ENCODE data around the gene CDC42SE2.
A peak's percentile ranks its signal among the peaks of the same experiment; 100 is the strongest.
"Not testable (repeated sequence)": the region's sequence is repeated elsewhere in the genome, so short reads cannot be mapped to it uniquely, and the experiment has no call there.

The CDC42SE2 gene

DNA sequence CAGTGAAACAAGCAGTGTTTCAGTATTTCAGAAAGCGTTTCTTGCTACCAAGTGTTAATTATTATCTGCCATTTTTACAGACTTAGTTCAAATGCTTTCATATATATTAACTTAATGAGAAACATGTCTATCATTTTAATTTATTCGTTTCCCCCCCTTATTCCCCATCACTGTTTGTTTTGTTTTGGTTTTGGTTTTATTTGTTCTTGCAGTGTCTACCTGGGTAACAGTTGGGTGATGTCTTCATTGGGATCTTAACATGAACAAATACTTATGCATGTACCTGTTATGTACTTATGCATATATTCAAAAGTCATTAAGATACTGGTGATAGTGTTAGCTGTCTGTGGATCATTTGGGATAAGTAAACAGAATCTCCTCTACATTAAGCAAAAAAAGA lies 108.0 kb downstream of the CDC42SE2 start:
- no peak for DNase-seq

DNA sequence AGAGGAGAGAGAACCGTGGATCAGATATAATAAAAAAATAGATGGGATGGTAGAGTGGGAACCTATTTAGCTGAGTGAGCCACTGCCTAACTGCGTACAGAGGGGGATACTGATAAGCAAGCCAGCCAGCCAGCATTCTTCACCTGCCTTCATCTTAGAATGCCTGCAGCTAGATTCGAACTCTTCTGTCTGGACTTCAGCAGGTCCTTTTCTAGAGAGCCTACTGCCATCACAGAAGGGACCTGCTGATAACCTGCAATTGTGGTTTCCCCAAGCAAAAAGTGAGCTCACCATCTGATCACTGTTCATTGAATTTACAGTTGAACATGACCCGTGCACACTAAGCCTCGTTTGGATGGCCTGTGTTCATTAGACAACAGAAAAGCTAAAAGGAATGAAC lies 109.4 kb downstream of the CDC42SE2 start:
- peak; percentile 70 for DNase-seq

DNA sequence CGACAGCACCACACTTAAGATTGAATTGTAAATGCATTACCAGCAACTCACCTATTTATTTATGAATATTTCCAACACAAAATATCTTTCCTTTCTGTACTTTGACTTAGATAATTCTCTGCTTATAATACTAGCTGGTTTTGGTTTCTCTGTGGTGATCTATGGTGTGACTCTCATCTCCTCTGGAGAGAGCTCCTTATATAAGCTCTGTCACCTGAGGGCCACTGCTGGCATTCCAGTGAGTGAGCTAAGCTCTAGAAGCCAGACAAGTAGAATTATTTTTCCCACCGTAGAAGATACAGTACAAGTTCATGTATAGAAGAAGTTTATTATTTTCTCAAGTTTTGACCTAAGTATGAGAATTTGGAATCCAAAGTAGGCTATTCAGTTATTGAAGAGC lies 111.5 kb downstream of the CDC42SE2 start:
- no peak for DNase-seq

DNA sequence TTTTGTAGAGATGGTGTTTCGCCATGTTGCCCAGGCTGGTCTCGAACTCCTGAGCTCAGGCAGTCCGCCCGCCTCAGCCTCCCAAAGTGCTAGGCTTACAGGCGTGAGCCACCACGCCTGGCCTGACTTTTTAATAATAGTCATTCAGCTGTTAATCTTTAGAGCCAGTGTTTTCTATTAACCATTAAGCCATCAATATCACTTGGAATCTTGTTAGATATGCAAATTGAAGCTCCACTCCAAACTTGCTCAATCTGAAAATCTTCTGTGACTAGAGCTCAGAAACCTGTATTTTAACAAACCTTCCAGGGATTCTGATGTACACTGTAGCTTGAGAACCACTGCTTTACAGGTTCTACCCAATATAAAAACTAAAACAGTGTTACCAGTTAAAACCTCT lies 113.5 kb downstream of the CDC42SE2 start:
- no peak for DNase-seq

DNA sequence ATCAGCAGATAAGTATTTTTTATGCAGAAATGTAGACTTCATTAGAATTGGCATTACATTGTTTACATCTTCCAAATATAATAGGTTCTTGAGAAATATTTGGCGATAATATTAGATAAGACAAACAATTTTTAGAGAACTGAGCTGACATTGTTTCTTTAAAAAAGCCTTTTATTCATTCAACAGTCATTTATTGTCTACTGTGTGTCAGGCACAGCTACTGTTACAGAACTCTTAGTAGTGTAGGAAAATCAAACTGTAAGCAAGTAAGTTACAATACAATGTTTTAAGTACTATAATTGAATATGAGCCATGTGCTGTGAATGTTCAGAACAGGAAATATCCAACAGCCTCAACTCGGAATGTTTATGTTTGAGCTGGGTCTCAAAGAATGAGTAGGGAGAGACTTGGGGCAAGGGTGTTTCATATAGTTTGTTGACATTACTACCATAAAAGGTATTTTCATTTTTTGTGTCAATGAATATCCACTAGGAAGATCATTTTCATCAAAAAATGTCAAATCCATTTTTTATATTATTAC lies 114.0 kb downstream of the CDC42SE2 start:
- no peak for DNase-seq

DNA sequence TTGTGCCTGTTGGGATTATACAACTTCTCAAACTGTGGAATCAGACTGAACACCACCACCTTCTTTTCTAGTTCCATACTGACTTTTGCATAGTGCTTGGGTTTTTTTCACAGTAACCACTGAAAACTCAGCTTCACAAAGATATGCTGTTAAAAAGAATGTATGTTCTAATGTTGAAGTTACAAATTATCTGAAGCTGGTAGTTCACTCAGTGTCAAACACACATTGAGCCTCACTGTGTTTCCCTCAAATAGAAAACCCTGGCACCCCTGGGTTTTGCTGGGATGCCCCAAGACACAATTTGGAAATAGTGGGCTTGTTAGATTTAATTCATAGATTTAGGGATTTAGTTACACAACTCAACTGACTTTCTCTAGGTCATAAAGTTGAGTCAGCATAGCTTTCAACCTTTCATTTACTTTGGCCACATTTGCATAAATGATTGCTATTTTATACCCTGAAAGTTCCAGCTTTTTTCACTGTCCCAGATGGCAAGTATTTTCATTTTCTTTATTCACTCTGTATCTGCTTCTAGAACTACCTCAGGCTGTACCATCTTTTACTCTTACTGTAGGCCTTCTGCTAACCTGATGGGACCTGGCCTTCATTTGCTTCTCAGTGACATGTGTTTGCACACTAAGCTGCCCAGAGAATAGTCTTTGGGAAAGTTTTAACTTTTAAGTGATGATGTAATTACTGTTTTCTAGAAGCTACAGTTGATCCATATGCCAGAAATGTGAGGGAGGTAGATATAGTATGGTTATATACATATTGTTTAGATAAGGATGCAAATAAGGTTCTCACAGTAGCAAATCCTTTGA lies 115.1 kb downstream of the CDC42SE2 start:
- DNase-seq = no peak

DNA sequence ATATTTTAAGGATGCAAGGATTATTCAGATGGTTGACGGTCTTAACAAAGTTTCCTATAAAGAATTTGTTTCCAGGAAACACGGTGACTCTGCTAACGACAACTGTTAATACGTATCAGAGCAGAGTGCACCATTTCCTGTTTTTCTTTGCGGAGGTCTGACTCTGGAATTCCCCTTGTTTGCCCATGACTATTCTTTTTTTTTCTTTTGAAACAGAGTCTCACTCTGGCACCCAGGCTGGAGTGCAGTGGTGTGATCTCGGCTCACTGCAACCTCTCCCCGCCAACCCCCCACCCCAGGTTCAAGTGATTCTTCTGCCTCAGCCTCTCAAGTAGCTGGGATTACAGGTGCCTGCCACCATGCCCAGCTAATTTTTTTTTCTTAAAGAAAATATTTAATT lies 115.9 kb downstream of the CDC42SE2 start:
- no peak for DNase-seq

DNA sequence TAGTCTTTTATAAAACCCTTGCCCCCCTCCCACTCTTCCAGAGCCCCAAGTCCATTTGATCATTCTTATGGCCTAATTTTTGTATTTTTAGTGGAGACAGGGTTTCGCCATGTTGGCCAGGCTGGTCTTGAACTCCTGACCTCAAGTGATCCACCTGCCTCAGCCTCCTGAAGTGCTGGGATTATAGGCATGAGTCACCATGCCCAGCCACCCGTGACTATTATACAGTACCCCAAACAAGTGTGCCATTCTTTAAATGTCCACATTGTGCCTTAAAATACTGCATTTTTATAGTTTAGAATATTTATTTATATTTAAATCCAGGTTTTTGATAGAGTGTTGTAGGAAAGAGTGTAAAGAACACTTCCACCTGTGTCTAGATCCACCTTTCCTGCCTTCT lies 116.4 kb downstream of the CDC42SE2 start:
- DNase-seq = not testable (repeated sequence)

DNA sequence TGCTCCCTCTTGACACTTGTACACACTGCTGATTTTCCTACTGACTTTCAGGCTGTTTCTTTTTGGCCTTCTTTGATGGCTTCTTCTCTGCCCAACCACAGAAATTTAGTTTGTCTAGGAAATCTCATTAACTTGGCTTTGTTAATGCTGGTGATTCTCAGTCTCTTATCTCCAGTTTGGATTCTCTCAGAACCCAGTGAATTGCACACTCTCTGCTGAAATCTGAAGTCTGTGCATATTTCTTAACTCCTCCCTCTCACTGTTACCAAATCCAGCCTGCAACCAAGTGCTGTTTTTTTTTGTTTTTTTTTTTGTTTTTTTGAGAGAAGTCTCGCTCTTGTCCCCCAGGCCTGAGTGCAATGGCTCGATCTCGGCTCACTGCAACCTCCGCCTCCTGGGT lies 117.2 kb downstream of the CDC42SE2 start:
- no peak for DNase-seq

DNA sequence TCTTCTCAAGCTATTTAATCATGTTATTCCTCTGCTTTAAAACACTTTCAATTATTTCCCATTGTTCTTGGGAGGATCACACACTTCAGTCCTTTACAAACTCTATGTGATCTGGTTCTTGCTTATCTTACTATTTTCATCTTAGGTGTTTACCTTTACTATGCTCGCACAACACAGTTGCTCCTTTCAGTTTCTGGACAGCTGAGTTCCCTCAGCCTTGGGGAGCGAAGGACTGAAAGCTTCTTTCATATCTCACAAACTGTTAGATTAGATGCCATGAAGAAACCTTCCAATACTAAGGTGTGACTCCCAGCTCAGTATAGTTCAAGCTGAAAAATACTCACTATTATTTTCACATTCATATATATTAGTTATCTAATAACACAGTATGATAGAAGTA lies 117.9 kb downstream of the CDC42SE2 start:
- no peak for DNase-seq

DNA sequence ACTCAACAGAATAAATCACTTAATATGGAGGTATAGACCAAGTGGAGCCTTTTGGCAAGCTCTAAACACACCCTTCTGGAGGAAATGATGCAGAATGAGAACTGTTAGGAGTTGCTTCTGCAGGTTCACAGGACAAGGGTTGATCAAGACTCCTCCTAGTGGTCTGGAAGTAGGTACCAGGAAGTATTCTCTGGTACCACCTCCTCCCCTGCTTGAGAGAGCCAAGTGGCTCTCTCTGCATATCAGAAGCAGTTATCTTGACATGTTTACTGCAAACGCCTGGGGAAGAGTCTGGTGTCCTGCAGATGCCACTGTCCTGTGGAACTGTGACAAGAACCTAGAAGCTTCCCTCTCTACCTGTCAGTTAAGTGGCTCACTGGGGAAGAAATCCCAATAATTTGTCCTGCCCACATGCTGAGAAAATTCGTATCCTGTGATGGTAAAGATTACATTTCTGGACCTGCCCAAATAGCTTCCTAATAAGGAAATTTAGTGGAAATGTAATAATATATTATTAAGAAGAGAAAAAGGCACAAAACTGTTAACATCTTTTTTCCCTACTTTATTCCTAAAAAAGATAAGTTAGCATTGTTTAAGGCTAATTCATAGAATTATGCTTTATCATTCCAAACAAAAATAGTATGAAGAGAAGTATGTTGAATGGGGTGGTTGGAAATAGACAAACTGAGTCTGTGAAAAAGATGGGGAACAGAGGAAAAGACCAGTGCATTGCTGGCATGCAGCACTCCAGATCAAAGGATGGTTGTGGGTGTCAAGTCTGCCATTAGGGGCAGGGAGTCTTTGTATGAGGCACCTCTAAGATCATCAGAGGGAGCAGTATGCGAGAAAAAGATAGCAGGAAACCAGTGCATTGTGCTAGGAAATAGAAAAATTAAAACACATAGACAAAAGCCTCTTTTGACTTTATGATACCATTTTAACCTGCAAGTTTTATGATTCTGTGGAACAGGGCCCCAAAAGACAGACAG lies 118.8 kb downstream of the CDC42SE2 start:
- peak; percentile 84 for DNase-seq

DNA sequence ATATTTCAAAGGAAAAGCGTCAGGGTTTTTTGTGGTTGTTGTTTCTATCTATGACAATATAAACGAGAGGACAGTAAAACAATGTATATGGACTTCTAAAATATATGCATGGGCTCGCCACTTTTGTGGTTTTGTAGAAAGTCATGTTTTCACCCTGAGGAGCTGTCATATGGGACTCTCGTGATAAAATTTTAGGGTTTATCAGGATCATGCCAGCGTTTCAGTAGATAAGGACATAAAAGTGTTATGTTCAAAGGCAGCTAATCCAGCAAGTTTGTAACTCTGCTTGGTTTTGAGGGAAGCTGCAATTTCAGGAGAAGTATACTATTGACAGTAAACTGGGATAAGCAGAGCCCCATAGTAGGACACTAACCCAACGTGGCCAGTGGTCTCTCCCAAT lies 120.3 kb downstream of the CDC42SE2 start:
- no peak for DNase-seq

DNA sequence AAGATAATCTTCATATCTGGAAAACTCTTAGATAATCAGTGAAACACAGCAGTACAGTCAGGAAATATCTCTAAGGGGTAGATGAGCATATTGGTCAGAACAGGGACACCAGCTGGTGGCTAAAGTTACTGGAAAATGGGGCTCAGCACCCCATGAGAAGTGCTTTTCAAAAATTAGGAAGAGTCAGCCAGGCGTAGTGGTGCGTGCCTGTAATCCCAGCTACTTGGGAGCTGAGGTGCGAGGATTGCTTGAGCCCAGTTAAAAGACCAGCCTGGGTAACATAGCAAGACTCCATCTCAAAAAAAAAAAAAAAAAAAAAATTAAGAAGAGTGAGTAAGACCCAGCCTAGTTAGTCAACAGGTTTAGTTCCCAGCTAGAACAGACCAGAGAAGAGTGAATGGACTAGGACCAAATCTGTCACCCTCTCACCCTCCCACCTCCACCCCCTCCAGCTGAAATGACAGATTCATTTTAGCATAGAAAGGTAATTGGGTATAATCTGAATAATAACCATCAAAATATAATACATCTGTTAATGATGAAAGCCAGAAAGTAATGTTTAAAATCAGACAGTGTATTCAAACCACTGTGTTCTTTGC lies 120.9 kb downstream of the CDC42SE2 start:
- DNase-seq = no peak

DNA sequence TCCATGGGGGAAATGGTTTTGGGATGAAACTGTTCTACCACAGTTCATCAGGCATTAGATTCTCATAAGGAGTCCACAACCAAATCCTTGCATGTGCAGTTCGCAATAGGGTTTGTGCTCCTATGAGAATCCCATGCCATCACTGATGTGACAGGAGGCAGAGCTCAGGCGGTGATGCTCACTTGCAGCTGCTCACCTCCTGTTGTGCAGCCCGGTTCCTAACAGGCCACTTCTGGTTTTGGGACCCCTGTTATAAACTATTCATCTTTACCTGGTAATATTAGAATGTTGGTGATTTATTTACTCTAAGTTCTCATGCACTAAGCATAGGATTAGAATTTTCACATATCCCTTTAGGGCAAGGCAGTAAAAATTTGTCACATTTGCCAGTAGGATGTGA lies 122.3 kb downstream of the CDC42SE2 start:
- DNase-seq = no peak

DNA sequence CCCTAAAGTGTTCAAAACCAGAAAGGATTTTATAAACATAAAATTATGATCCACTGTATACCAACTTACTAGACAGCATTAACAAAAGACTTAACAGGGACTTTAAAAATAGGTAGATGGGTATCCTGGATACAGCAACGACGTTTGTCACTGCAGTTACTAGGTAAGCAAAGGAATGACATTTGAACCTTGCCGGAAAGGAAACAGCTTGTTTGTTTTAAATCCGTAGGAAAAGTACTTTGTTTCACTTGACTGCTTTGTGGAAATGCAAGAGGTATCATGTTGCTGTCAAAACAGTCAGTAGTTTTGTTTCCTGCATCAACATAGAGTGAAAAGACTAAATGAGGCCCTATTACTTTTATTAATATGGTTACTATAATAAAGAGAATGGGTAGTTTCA lies 122.9 kb downstream of the CDC42SE2 start:
- no peak for DNase-seq

DNA sequence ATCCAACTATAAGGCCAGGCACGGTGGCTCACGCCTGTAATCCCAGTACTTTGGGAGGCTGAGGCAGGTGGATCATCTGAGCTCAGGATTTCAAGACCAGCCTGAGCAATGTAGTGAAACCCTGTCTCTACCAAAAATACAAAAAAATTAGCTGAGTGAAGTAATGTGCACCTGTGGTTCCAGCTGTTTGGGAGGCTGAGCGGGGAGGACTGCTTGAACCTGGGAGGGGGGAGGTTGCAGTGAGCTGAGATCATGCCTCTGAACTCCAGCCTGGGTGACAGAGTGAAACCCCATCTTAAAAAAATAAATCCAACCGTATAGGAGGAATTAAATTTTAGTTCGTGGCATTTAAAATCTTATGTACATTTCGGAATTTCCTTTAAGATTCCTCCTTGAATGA lies 123.4 kb downstream of the CDC42SE2 start:
- no peak for DNase-seq

DNA sequence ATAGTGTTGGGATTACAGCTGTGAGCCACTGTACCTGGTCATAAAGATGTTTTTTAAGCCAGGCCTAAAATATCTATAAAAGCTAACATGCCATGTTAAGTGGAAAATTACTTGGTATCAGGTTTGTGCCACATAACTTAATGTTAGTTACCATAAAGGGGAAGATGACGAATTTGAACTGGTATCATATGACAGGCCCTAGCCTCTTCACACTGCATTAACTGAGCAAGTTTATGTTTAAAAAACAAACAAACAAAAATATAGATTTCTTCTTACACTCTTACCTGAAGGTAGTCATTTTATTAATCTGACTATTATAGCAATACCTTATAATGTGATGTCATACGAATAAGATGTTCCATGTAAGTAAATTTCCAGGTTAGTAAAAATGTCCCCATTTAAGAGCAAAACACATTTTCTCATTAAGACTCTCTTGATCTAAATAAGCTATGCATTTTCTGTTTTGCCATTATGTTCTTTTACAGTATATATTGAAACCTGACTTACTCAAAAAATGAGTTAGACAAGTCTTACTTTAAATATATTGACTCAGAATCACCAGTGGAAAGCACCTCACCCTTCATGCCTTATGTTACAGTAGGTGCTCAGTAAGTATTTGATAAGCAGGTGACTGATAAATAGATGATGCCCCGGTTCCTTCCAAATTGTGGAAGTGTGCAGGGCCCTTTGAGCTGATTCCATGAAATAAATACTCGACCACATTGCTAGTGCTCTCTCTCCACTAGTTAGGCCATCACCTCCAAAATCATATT lies 125.4 kb downstream of the CDC42SE2 start:
- no peak for DNase-seq

DNA sequence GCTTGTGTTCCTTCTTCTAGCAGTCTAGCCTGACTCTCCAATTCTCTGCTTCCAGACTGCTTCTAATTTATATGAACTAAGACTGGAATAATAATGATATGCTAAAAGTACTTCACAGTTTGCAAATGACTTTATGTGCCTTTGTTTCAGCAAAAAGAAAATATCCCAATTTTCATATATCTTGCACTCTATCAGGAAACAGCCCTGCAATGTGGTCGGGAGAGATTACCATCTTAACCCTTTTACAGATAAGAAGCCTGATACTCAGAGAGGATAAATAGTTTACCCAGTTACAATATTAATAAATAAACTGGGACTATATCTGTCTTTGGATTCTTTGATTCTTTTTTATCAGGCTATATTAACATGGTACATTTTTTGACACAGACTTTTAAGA lies 126.0 kb downstream of the CDC42SE2 start:
- DNase-seq = no peak

DNA sequence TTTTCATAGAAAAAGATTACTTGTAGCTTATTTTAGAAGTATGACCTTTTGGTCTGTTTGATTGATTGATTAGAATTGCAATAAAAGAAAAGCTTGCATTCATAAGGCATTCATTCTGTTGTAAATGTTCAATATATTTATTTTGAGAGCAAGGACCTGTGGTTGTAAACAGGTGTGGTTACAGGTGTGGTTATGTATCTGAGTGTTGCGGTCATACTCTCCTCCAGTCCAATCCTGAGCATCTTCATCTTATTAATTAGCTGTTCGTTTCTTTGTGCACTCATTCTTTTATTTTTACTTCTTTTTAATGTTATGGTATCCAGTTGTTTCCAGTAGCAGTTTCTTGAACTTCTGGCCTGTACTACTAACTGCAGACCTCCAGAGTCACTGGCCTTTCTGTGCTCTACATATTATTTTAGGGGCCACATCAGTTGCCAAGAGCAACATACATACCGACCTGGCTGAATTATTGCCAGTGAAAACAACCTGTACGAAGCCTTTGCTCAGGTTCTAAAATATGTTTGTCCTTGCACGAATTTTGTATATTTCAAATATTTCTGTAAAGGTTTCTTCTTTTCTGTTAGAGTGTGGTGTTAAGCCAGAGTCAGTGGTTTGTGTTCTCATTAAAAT lies 128.7 kb downstream of the CDC42SE2 start:
- DNase-seq = no peak

DNA sequence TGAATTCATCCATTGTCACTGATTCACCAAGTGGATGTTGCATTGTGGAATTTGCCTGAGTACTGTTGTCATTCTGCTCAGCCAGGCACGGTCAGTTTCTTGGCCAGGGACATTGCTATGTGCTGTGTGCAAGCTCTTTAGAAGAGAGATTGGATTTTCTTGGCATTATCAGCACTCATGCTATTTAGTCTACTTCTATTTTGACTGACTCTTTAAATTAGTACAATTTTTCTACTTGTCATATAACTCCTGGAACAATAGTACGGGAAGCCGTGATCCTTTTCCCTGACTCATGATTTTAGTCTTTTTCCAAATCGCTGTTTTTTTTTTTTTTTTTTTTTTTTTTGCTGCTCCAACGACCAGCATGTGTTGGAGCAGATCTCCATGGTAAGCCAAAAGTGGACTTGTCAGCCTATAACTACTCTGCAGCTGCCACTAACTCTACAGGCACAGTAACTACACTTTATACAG lies 129.7 kb downstream of the CDC42SE2 start:
- DNase-seq = no peak

DNA sequence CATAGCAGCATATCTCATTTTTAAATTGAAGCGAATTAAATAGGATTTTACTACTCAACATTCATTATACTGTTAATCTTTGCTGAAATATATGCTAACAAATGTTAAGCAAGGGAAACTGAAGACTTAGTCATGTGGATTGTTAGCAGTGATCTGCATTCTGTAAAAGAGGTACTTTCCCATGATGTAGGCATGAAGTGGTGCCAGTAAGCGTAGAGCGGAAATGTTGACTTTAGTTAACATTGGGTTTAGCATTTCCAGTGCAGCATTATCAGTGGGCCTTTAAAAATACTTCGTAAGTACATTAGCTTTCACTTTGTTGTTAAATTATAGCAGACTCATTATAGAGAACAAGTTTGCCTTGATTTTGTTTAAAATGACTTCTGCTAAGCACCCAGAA lies 130.3 kb downstream of the CDC42SE2 start:
- DNase-seq = no peak

DNA sequence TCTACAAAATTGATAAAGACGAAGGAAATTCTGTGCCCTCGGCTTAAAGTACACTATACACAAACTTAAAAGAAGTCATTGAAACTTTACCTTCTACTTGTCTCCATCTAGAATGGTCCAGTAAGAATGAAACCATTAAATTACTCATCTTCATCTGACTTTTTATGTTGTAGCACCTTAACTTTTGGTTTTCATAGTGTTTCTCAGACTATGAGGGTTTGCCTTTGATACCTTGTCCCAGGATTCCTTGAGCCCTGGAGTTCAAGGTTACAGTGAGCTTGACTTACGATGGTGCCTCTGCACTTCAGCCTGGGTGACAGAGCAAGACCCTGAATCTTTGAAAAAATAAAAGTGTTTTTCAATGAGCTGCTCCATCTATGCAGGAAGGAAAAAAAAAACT lies 132.2 kb downstream of the CDC42SE2 start:
- no peak for DNase-seq

Measured in islet precursor cell (in vitro differentiated cells).